Activated CD8-positive, alpha-beta memory T cell treated with anti-CD3 and anti-CD28 coated beads, Interleukin-2, amount 50 U/mL, for 24 hours (primary cell): Measurements from ENCODE around the gene PGBD4.
"Not testable (repeated sequence)": the region's sequence is repeated elsewhere in the genome, so short reads cannot be mapped to it uniquely, and the experiment has no call there.

Experiments used
- DNase-seq: peaks from one replicate; pipeline ENCODE4 v3.0.0-alpha.2; 2020; ENCODE audit errors: extremely low read depth

PGBD4 gene

DNA sequence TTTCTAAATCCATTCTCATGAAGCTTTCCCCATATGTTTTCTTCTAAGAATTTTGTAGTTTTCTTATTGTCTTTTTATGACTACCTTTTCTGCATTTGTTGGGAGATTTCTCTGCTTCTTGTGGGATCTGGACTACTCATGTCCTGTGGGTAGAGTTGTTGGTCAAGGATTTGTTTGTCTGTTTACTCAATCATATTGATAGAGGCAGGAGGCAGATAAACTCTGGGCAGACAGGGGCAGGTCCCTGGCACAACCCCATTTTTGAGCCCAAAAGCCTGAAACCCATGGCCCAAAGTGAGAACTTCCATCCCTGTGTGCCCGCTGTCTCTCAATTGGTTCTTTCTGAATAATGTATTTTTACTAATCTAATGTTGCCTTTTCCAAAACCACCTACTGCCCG is 12.3 kb downstream of the PGBD4 start:
- DNase-seq: no peak

- DNase-seq: no peak
Observed at GRCh38 chr15:34114739-34115138, 12.9 kb downstream of the PGBD4 start.

GRCh38 chr15:34116620-34117019 is 14.7 kb downstream of the PGBD4 start:
- no peak for DNase-seq

- no peak for DNase-seq
Observed at GRCh38 chr15:34119291-34119690, 17.4 kb downstream of the PGBD4 start.

DNA sequence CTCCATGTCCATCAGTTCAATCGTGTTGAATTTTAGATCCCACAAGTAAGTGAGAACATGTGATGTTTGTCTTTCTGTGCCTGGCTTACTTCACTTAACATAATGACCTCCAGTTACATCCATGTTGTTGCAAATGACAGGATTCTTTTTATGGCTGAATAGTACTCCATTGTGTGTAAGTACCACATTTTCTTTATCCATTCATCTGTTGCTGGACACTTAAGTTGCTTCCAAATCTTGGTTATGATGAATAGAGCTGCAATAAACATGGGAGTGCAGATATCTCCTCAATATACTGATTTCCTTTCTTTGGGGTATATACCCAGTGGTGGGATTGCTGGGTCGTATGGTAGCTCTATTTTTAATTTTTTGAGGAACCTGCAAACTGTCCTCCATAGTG is 18.5 kb downstream of the PGBD4 start:
- DNase-seq: not testable (repeated sequence)

DNA sequence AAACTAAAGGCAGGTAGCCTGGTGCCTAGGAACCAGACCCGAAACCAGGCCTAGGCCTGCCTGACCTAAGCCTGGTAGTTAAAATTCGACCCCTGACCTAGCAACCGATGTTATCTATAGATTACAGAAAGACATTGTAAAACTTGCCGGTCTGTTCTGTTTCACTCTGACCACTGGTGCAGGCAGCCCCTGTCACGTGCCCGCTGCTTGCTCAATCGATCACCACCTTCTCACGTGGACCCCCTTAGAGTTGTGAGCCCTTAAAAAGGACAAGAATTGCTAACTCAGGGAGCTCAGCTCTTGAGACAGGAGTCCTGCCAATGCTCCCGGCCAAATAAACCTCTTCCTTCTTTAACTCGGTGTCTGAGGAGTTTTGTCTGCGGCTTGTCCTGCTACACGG is 19.9 kb downstream of the PGBD4 start:
- DNase-seq: not testable (repeated sequence)

DNA sequence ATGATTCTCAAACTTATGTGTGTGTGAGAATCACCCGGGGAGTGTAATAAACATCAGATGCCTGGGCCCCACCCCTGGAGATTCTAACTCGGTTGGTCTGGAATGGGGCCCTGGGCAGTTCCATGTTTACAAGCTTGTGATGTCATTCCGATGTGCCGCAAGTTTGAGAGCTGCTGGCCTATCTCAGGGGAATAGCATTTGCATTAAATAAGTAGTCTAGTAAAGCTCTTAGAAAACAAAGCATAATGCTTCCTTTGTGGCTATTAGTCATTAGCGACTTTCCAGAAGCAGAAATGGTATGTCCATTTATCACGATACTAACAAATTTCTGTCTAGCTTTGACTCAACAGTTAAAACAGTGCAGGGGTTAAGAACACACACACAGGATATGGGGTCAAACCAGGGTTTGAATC is 20.9 kb downstream of the PGBD4 start:
- DNase-seq: no peak

DNA sequence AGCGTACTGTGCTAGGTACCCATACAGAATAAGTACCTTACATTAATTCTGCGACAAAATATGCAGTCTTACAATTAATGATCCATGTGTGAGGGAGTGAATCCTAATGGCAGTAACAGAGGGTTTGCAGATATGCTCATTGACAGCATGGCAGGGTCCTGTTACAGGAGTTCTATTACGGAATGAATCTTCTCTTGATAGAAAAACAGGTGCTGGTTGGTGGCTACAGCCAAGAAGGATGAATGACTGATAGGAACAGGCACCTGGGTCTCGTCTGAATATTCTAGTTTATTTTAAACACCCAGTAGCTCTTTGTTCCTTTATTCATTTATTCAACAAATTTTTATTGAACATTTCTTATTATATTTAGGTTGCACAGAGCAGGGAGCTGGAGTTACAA is 22.8 kb downstream of the PGBD4 start:
- DNase-seq: no peak

DNA sequence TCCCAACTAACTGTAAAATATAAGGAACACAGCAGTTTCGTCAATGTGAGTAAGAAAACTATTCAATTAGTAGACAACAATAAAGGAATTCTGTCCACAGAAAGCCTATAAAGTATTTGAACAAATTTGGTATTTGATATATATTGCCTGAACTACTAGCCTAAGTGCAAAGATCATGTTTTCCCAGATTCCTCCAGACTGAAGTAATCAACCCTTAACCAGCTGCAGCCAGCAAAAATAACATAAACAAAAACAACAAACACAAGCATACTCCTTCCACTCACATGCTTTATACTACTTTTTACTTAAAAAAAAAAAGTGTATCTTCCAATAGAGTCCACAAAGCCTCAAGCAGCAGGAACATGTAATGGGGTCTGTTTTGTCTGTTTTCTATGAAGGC is 24.1 kb downstream of the PGBD4 start:
- no peak for DNase-seq

DNA sequence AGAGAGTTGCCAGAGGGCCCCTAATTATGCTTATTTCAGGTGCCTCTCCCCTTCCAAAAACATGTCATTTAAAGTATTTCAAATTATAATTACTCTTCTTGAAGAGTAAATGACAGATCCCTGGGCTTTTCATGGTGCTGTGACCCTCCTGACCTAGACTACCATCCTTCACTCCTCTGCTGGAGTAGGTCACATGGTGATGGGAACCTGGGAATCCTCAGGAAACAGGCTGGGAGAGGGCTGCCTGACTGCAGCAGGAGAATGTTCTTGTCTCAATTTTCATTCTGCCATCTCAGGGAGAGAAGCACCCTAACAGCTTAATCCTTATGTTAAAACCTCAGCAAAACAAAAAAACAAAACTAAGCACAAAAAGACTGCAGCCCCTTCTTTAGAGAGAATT is 24.6 kb downstream of the PGBD4 start:
- DNase-seq: no peak

GRCh38 chr15:34128898-34129297 is 27.0 kb downstream of the PGBD4 start:
- DNase-seq: no peak

- DNase-seq: no peak
Observed at GRCh38 chr15:34132881-34133280, 31.0 kb downstream of the PGBD4 start.

GRCh38 chr15:34133511-34133910 is 31.6 kb downstream of the PGBD4 start:
- no peak for DNase-seq

DNA sequence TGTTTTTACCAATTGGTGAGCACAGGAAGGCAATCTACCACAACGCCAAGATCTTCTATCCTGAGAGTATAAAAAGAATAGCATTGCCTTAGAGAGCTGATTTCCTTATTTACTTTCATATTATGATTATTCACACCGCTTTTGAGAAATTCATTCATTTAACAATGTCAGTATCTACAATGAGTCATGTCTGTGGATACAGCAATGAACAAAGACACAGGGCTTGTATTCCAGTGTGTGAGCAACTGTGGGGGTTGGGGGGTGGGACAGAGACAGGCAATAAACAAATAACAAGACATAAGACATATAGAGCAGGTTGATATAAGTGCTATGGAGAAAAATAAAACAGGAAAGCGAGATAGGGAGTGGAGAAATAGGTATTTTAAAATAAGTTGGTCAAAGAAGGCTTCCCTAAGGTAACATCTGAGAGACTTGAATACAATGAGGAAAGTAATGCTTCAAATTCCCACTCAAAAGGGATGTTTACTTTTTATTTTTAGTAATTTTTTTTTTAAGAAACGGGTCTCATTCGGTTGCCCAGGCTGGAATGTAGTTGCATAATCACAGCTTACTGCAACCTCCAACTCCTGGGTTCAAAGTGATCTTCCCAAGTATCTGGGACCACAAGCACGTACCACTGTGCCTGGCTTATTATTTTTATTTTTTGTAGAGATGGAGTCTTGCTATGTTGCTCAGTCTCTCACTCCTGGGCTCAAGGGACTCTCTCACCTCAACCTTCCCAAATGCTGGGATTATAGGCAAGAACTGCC is 45.7 kb downstream of the PGBD4 start:
- DNase-seq: no peak

DNA sequence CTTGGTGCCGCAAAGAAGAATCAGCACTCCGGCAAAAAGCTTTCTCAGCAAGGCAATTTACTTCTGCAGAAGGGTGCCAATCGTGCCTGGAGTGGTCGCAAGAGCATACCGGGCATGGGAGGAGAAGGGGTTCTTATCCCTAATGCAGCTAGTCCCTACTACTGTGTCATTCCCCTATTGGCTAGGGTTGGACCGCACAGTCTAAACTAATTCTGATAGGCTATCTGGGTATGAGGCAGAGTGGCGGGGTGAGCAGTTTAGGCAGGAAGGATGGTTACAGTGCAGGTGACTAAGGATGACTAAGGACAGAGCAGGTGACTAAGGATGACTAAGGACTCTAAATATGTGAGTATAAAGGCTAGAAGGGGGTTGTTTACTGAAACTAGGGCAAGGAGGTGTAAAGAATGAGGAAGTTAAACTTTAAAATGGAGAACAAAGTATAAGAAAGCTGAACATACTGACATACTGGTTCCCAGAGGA is 52.9 kb downstream of the PGBD4 start:
- DNase-seq: no peak

- no peak for DNase-seq
Observed at GRCh38 chr15:34155859-34156258, 54.0 kb downstream of the PGBD4 start.
